HCT116 (cell line): Measurements from ENCODE around the gene NFS1.

ENCODE experiments used
- ATF3 ChIP-seq: IDR thresholded peaks from 2 replicates; pipeline ENCODE4 v1.6.1; 2012
- EZH2 ChIP-seq: fragments of 200-600 bp; sonication (generic); IDR thresholded peaks from 2 replicates; pipeline ENCODE4 v1.6.1; 2017; ENCODE audit warnings: antibody characterized with exemption, mixed run types
- EZH2phosphoT487 ChIP-seq: fragments of 200-600 bp; IDR thresholded peaks from 2 replicates; pipeline ENCODE4 v1.6.1; 2018; ENCODE audit warnings: antibody characterized with exemption, borderline replicate concordance
- MAX ChIP-seq: IDR thresholded peaks from 2 replicates; pipeline ENCODE4 v1.6.1; 2012
- POLR2A ChIP-seq: IDR thresholded peaks from 2 replicates; pipeline ENCODE4 v1.7.0; 2011; ENCODE audit warnings: borderline replicate concordance; ENCODE audit not compliant: insufficient read depth, insufficient read length; ENCODE audit errors: extremely low read depth
- POLR2AphosphoS5 ChIP-seq: IDR thresholded peaks from 2 replicates; pipeline ENCODE4 v1.6.1; 2011; ENCODE audit warnings: mild to moderate bottlenecking, low read depth, low read length, moderate library complexity
- REST ChIP-seq: IDR thresholded peaks from 2 replicates; pipeline ENCODE4 v1.6.1; 2012; ENCODE audit warnings: low read depth
- YY1 ChIP-seq: IDR thresholded peaks from 2 replicates; pipeline ENCODE4 v1.6.1; 2011; ENCODE audit warnings: low read length, low read depth, moderate library complexity, mild to moderate bottlenecking; ENCODE audit not compliant: insufficient replicate concordance; ENCODE audit errors: extremely low read depth
- ZNF274 ChIP-seq: fragments of 200-500 bp; sonication (Bioruptor generic); IDR thresholded peaks from 2 replicates; pipeline ENCODE4 v1.6.1; 2014; ENCODE audit warnings: mild to moderate bottlenecking, low read depth, low read length, inconsistent platforms
- TF ChIP-seq, protein P1 (sequence below), 3 experiments: fragments of 200-600 bp in 1 of 3; sonication (generic) in 1 of 3; IDR thresholded peaks in 2 of 3; conservative IDR thresholded peaks in 1 of 3; 2 replicates each; pipeline ENCODE4 v1.5.1; 2012 to 2017; ENCODE audit warnings: low read depth in 2 of 3, low read length in 2 of 3, antibody characterized with exemption in 1 of 3, borderline replicate concordance in 1 of 3, control low read depth in 1 of 3, mild to moderate bottlenecking in 1 of 3, mixed read lengths in 1 of 3, mixed run types in 1 of 3, moderate library complexity in 1 of 3; ENCODE audit not compliant: insufficient read depth in 1 of 3

- TF ChIP-seq POLR2AphosphoS5 (no peak), ATF3 (no peak), POLR2A (no peak), EZH2 (no peak), EZH2phosphoT487 (no peak), YY1 (no peak), MAX (no peak), ZNF274 (no peak), REST (no peak)
- TF ChIP-seq, protein P1, sequence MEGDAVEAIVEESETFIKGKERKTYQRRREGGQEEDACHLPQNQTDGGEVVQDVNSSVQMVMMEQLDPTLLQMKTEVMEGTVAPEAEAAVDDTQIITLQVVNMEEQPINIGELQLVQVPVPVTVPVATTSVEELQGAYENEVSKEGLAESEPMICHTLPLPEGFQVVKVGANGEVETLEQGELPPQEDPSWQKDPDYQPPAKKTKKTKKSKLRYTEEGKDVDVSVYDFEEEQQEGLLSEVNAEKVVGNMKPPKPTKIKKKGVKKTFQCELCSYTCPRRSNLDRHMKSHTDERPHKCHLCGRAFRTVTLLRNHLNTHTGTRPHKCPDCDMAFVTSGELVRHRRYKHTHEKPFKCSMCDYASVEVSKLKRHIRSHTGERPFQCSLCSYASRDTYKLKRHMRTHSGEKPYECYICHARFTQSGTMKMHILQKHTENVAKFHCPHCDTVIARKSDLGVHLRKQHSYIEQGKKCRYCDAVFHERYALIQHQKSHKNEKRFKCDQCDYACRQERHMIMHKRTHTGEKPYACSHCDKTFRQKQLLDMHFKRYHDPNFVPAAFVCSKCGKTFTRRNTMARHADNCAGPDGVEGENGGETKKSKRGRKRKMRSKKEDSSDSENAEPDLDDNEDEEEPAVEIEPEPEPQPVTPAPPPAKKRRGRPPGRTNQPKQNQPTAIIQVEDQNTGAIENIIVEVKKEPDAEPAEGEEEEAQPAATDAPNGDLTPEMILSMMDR (IDR thresholded peaks at IDR 0.05 in 2 of 3, conservative IDR thresholded peaks at IDR 0.05 in 1 of 3; ENCODE audit: borderline replicate concordance in 1 of 3, insufficient read depth in 1 of 3, low read depth in 2 of 3, low read length in 2 of 3) = no peak
These were observed 36.6 kb downstream of the NFS1 start for GRCh38 chr20:35662551-35662950.
